ENCODE measurements around the gene PTBP2.

DNA sequence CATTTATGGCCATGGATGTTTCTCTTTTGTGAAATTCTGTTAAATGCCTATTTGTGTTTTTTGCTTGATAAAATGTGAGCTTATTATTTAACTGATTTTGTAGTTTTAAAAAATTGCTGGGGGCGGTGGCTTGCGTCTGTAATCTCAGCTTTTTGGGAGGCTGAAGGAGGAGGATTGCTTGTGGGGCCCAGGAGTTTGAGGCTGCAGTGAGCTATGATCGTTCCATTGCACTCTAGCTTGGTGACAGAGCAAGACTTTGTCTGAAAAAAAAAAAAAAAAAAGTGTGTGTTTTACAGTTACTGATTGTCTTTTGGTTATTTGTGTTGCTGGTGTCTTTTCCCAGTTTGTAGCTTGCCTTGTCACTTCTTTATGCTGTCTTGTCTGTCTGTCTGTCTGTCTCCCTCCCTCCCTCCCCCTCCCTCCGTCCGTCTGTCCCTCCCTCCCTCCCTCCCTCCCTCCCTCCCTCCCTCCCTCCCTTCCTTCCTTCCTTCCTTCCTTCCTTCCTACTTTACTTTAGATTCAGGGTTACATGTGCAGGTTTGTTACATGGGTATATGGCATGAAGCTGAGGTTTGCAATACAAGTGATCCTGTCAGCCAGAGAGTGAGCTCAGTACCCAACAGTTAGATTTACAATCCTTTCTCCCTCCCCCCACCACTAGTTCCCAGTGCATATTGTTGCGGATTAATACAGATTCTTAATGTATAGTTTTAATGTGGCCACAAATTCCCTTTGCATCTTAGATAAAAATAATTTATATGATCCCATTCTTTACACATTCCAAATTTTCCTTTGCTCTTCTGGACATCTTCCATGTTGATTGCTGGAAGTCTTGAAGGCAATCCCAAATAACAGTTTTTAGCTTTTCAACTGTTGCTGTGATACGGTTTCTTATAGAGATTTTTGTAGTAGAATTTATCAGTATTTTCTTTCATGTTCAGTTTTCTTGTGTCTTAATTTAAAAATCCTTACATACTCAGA lies 25.1 kb downstream of the PTBP2 start:
- TF ChIP-seq EZH2 (IDR thresholded peaks at IDR 0.05; ENCODE audit: borderline replicate concordance, low read depth, low read length, severe bottlenecking) = no peak
- TF ChIP-seq, protein P1, sequence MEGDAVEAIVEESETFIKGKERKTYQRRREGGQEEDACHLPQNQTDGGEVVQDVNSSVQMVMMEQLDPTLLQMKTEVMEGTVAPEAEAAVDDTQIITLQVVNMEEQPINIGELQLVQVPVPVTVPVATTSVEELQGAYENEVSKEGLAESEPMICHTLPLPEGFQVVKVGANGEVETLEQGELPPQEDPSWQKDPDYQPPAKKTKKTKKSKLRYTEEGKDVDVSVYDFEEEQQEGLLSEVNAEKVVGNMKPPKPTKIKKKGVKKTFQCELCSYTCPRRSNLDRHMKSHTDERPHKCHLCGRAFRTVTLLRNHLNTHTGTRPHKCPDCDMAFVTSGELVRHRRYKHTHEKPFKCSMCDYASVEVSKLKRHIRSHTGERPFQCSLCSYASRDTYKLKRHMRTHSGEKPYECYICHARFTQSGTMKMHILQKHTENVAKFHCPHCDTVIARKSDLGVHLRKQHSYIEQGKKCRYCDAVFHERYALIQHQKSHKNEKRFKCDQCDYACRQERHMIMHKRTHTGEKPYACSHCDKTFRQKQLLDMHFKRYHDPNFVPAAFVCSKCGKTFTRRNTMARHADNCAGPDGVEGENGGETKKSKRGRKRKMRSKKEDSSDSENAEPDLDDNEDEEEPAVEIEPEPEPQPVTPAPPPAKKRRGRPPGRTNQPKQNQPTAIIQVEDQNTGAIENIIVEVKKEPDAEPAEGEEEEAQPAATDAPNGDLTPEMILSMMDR (IDR thresholded peaks at IDR 0.05; ENCODE audit: borderline replicate concordance, extremely low read depth, low read length, poor library complexity, severe bottlenecking) = no peak
